Adrenal gland (tissue), 12 donors: Measurements from ENCODE around the gene GRB10. TPM values are rescaled to one million over a fixed set of nuclear protein-coding genes. Genes with fewer than 3 reads are reported as not detected.

ENCODE experiments used
- DNase-seq, 7 donors: peaks; one replicate each; pipeline ENCODE4 v3.0.0-alpha.2; 2019 to 2020
- H3K27ac ChIP-seq, 5 donors: fragments of 200-600 bp; sonication (generic) in 4 of 5; 1 replicate in 3 of 5; 2 replicates in 2 of 5; pipeline versions ENCODE4 v1.5.1 to v1.8.0; 2016 to 2020; ENCODE audit warnings: mild to moderate bottlenecking in 1 of 5
- H3K27me3 ChIP-seq: fragments of 200-600 bp; 2 replicates; pipeline ENCODE4 v1.8.0; 2021
- H3K36me3 ChIP-seq, 2 donors: fragments of 200-600 bp; replicated peaks in 1 of 2; 1 replicate in 1 of 2; 2 replicates in 1 of 2; pipeline versions ENCODE4 v1.5.1 to v1.8.0; 2018 to 2022
- H3K4me1 ChIP-seq, 2 donors: fragments of 200-600 bp; replicated peaks in 1 of 2; 1 replicate in 1 of 2; 2 replicates in 1 of 2; pipeline versions ENCODE4 v1.5.1 to v1.8.0; 2018 to 2021
- H3K4me3 ChIP-seq, 4 donors: fragments of 200-600 bp; sonication (generic) in 3 of 4; one replicate each; pipeline ENCODE4 v1.5.1; 2016 to 2018
- H3K9me3 ChIP-seq, 3 donors: fragments of 200-600 bp; sonication (generic) in 1 of 3; replicated peaks in 1 of 3; 1 replicate in 2 of 3; 2 replicates in 1 of 3; pipeline versions ENCODE4 v1.5.1 to v1.8.0; 2016 to 2021
- CTCF ChIP-seq, 6 experiments: fragments of 450-650 bp in 4 of 6; fragments of 200-600 bp in 2 of 6; sonication (generic) in 1 of 6; IDR thresholded peaks; 1 replicate in 5 of 6; 2 replicates in 1 of 6; pipeline versions ENCODE4 v1.5.1 to v1.8.0; 2016 to 2021; ENCODE audit warnings: antibody characterized with exemption in 6 of 6, mild to moderate bottlenecking in 2 of 6, moderate library complexity in 1 of 6
- POLR2A ChIP-seq, 2 donors: fragments of 450-650 bp; IDR thresholded peaks; one replicate each; pipeline ENCODE4 v1.6.1; 2017; ENCODE audit warnings: antibody characterized with exemption in 2 of 2, mild to moderate bottlenecking in 2 of 2, moderate library complexity in 1 of 2
- WGBS, 4 donors: extraction: QIAGEN DNeasy Blood & Tissue Kit in 2 of 4; methylation state at CpG; one replicate each; pipeline versions ENCODE4 v1.1.5 to v1.1.7; 2013 to 2017; 5-methylcytosine and 5-hydroxymethylcytosine counted together
- intact Hi-C, 2 donors: fragments of 100-400 bp; cut with DNase I; formaldehyde crosslinking; loops; one replicate each; pipeline versions ENCODE4 v1.14.1 to v1.15.0; 2022 to 2023
- polyA plus RNA-seq, 3 donors: library from polyadenylated mRNA; stranded (reverse); fragments of 200-250 nt in 2 of 3; fragments of 350-450 nt in 1 of 3; fragmentation: Illumina TruSeq in 1 of 3; extraction: RNeasy Lipid Tissue Mini Kit (QIAGEN cat#74804) in 1 of 3; gene quantifications; one replicate each; pipeline ENCODE4 v1.2.3, GENCODE V29; 2013 to 2014
- total RNA-seq, 9 donors: library from RNA; depleted of rRNA in 4 of 9; stranded (reverse); fragments of >200 nt in 4 of 9; fragments of 120-200 nt in 1 of 9; fragmentation: NEBNext Ultra II Directional in 1 of 9; extraction: Animal tissue kit (Norgen Biotek cat#: 25700) in 1 of 9; gene quantifications; one replicate each; pipeline versions ENCODE4 v1.1.0 to v1.2.4, GENCODE V29; 2013 to 2023
- donor health status: healthy with polysubstance abuse.
- donor health status: Bipolar disorder and iron deficiency.
- donor health status: DM: yes; HTN: yes; CAD: no.
- donor health status: DM: no; HTN: no; CAD: no.
- donor health status: DM: no; HTN: no; CAD: no.
- donor health status: DM: yes; HTN: yes; CAD: no.

Gene GRB10
- total and polyA plus RNA-seq, 12 donors: 33.5 to 158 (median 67.3) TPM

DNA sequence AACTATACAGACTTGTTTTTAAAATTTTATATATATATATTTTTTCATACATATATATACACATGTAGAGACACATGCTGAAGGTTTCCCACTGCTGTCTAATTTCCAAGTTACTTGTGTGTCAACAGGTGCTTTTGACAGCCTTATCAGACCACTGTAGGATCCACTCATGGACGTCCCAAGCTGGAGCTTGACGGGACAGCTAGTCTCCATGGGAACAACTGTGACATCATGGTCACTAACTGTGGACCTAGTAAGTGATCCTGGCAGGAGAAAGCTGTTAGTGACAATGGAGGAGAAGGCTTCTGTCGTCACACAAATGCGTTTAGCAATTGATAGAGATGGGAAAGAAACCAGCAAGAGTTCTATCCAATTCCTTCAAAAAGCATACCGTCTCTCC, 157.3 kb downstream of the GRB10 start:
- TF ChIP-seq POLR2A (IDR thresholded peaks at IDR 0.05) (no peak), CTCF (IDR thresholded peaks at IDR 0.05) (no peak)
- Histone ChIP-seq H3K4me3 (no peak overlapping the region), H3K27me3 (no peaks in the 10 kb centered on the region), H3K4me1 (no peaks in the 10 kb centered on the region), H3K36me3 (peaks cover 0 to 14% of the 10 kb centered on the region in 2 donors), H3K27ac (no peak overlapping the region), H3K9me3 (no peaks in the 10 kb centered on the region)
- no peak for DNase-seq
- intact Hi-C loops: loop anchor here in 1 of 2 donors (10.0 kb wide), 1 partner anchor 449 kb away; no protein-coding TSS in a partner anchor
- 86 to 93% (median 89%) methylated on average over 5 of the region's 5 CpGs for WGBS, 4 donors

- H3K27ac ChIP-seq: no peak overlapping the region
- DNase-seq: no peak
- no peaks in the 10 kb centered on the region for H3K27me3 ChIP-seq
- H3K4me1 ChIP-seq: no peaks in the 10 kb centered on the region
- 63 to 80% (median 71%) methylated on average over 2 of the region's 2 CpGs for WGBS, 4 donors
- H3K36me3 ChIP-seq: peaks cover 0 to 14% of the 10 kb centered on the region in 2 donors
- no peaks in the 10 kb centered on the region for H3K9me3 ChIP-seq
- H3K4me3 ChIP-seq: no peak overlapping the region
- intact Hi-C loops: loop anchor here in 1 of 2 donors (10.0 kb wide), 1 partner anchor 452 kb away; no protein-coding TSS in a partner anchor
- TF ChIP-seq POLR2A (IDR thresholded peaks at IDR 0.05): no peak
- TF ChIP-seq CTCF (IDR thresholded peaks at IDR 0.05): no peak
Observed at GRCh38 chr7:50622821-50623220, 159.9 kb downstream of the GRB10 start.

DNA sequence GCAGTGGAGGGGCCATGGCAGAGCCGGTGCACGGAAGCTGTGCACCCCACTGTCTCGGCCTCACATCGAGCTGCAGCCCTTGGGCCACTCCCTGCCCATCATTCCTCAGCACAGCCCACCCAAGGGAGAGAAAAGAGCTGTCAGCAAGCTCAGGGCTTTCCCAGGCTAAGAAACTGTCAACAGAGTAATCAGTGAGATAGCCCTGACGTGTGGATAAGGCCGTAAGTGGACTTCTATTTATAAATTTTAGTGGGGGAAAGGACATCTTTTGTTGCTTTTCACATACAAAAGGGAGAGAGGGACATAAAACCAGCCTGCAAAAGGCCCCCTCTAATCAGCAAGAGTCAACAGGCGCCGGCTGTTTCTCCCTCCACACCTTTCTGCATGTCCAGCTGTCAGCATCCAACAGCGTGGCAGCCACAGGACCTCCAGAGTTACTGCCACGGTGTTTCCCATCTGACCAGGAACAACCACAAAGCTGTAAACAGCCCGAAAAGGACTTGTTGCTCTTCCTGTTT, 160.7 kb downstream of the GRB10 start:
- Histone ChIP-seq H3K27me3 (no peaks in the 10 kb centered on the region), H3K36me3 (peaks cover 0 to 20% of the 10 kb centered on the region in 2 donors), H3K4me1 (no peaks in the 10 kb centered on the region), H3K4me3 (no peak overlapping the region), H3K9me3 (no peaks in the 10 kb centered on the region), H3K27ac (no peak overlapping the region)
- WGBS, 4 donors: 78 to 91% (median 85%) methylated on average over 11 of the region's 11 CpGs
- TF ChIP-seq POLR2A (IDR thresholded peaks at IDR 0.05) (no peak), CTCF (IDR thresholded peaks at IDR 0.05) (no peak)
- intact Hi-C loops: loop anchor here in 1 of 2 donors (10.0 kb wide), 1 partner anchor 453 kb away; no protein-coding TSS in a partner anchor
- peak in 1 of 7 donors; percentile 42 for DNase-seq

DNA sequence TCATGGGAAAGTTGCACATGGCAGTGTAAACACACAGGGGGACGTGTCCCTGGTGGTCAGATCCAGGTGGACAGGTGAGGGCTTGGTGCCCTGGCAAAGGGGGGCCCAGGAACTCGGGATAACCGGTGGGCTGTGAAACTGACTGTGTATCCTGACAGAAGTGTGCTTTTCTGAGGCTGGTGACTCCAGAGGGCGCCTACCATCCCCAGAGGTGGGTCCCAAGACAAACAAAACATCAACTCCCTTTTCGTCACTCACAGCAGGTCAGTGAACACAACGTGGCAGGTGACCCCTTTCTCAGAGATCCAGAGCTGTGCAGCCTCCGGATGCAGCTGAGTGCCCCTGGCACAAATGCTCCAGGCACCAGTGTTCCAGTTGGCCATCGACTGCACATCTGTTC, 161.5 kb downstream of the GRB10 start:
- Histone ChIP-seq H3K4me3 (no peak overlapping the region), H3K36me3 (peaks cover 0 to 15% of the 10 kb centered on the region in 2 donors), H3K27ac (no peak overlapping the region), H3K27me3 (no peaks in the 10 kb centered on the region), H3K9me3 (no peaks in the 10 kb centered on the region), H3K4me1 (no peaks in the 10 kb centered on the region)
- DNase-seq: peak in 1 of 7 donors; percentile 45
- intact Hi-C loops: loop anchor here in 1 of 2 donors (10.0 kb wide), 1 partner anchor 454 kb away; no protein-coding TSS in a partner anchor
- TF ChIP-seq POLR2A (IDR thresholded peaks at IDR 0.05) (no peak), CTCF (IDR thresholded peaks at IDR 0.05) (no peak)
- WGBS, 4 donors: 78 to 85% (median 79%) methylated on average over 8 of the region's 8 CpGs
